GM12878 (cell line): Measurements from ENCODE around the gene CENPP. TPM values are rescaled to one million over a fixed set of nuclear protein-coding genes. Genes with fewer than 3 reads are reported as not detected.
A peak's percentile ranks its signal among the peaks of the same experiment; 100 is the strongest.

Experiments used
- ATAC-seq: fragments of 200-7000 bp; cut with Tn5 transposase; 3 replicates; pipeline ENCODE4 v1.9.1; 2020; ENCODE audit warnings: mild to moderate bottlenecking, moderate library complexity
- BruUV-seq: library from RNA; stranded (reverse); fragments of 400-500 nt; replicated peaks from 2 replicates; lab custom pipeline; 2021; lab: Mats Ljungman, UMichigan
- CTCF ChIA-PET: fragments of 300-600 bp; sonication (Branson Sonifier 250); formaldehyde crosslinking; extraction: SDS; loops from one replicate; lab custom pipeline; 2021; ENCODE audit warnings: inconsistent platforms; lab: Yijun Ruan, JAX
- POLR2A ChIA-PET: fragments of 350-600 bp; formaldehyde crosslinking; extraction: SDS; loops from one replicate; lab custom pipeline; 2021; ENCODE audit warnings: inconsistent platforms; lab: Charles Lee
- RAD21 ChIA-PET: fragments of 300-600 bp; sonication (Branson Sonifier 250); formaldehyde crosslinking; loops from one replicate; lab custom pipeline; 2023; ENCODE audit warnings: antibody characterized with exemption; ENCODE audit not compliant: unreplicated experiment; lab: Charles Lee
- SMC1A ChIA-PET: fragments of 300-600 bp; sonication (Branson Sonifier 250); formaldehyde crosslinking; loops from one replicate; lab custom pipeline; 2023; ENCODE audit not compliant: unreplicated experiment, uncharacterized antibody; lab: Charles Lee
- DNase-seq: peaks from one replicate; pipeline ENCODE4 v3.0.0-alpha.2; 2011; ENCODE audit warnings: low read depth, low spot score
- FAIRE-seq: peaks from 3 replicates; lab custom pipeline; 2011; peaks lifted over from hg19 to GRCh38; lab: Jason Lieb, UNC
- H2AFZ ChIP-seq: 2 replicates; pipeline ENCODE4 v1.6.0; 2011; ENCODE audit warnings: low read depth, low read length, control low read depth; ENCODE audit not compliant: control insufficient read depth
- H3K27ac ChIP-seq: 2 replicates; pipeline ENCODE4 v1.5.1; 2011; ENCODE audit warnings: control low read depth; ENCODE audit not compliant: control insufficient read depth, insufficient read depth
- H3K27me3 ChIP-seq, 2 experiments: replicated peaks in 1 of 2; 2 replicates each; pipeline versions ENCODE4 v1.6.0 to v1.6.1; 2011; ENCODE audit warnings: low read length in 1 of 2; ENCODE audit not compliant: control insufficient read depth in 2 of 2, insufficient read depth in 2 of 2
- H3K36me3 ChIP-seq, 2 experiments: 2 replicates each; pipeline ENCODE4 v1.5.1; 2011; ENCODE audit warnings: low read length in 1 of 2; ENCODE audit not compliant: control insufficient read depth in 2 of 2, insufficient read depth in 2 of 2
- H3K4me1 ChIP-seq: 2 replicates; pipeline ENCODE4 v1.6.1; 2011; ENCODE audit warnings: mild to moderate bottlenecking, low read length, moderate library complexity, mixed read lengths; ENCODE audit not compliant: control insufficient read depth, insufficient read depth
- H3K4me2 ChIP-seq: 2 replicates; pipeline ENCODE4 v1.6.0; 2011; ENCODE audit warnings: control low read depth; ENCODE audit not compliant: control insufficient read depth, insufficient read depth
- H3K4me3 ChIP-seq: fragments of 200-600 bp; sonication (generic); 2 replicates; pipeline ENCODE4 v1.5.1; 2016
- H3K79me2 ChIP-seq: 2 replicates; pipeline ENCODE4 v1.6.0; 2011; ENCODE audit warnings: low read length; ENCODE audit not compliant: control insufficient read depth, insufficient read depth
- H3K9ac ChIP-seq: 2 replicates; pipeline ENCODE4 v1.8.0; 2011; ENCODE audit warnings: low read length, control low read depth, mixed read lengths; ENCODE audit not compliant: control insufficient read depth, insufficient read depth
- H3K9me3 ChIP-seq: replicated peaks from 3 replicates; pipeline ENCODE4 v1.5.1; 2011; ENCODE audit warnings: mild to moderate bottlenecking, low read length; ENCODE audit not compliant: control insufficient read depth, insufficient read depth
- H4K20me1 ChIP-seq: 2 replicates; pipeline ENCODE4 v1.6.0; 2011; ENCODE audit not compliant: control insufficient read depth, insufficient read depth
- JUND ChIP-seq: IDR thresholded peaks from 2 replicates; pipeline ENCODE4 v1.6.1; 2012; ENCODE audit warnings: low read depth, mild to moderate bottlenecking, low read length, improper control_type of control experiment, moderate library complexity
- KAT2A ChIP-seq: conservative IDR thresholded peaks from 2 replicates; pipeline ENCODE4 v1.6.1; 2011; ENCODE audit warnings: low read depth, low read length; ENCODE audit not compliant: control insufficient read depth
- RAD21 ChIP-seq: IDR thresholded peaks from 2 replicates; pipeline ENCODE4 v1.6.1; 2011; ENCODE audit warnings: mild to moderate bottlenecking, low read depth, low read length, moderate library complexity; ENCODE audit not compliant: insufficient read depth
- SUPT20H ChIP-seq: IDR thresholded peaks from 2 replicates; pipeline ENCODE4 v1.6.1; 2011; ENCODE audit warnings: low read depth, mild to moderate bottlenecking, low read length, moderate library complexity, borderline replicate concordance; ENCODE audit not compliant: control insufficient read depth
- WGBS: methylation state at CpG from one replicate; pipeline ENCODE4 v1.1.6; 2016; ENCODE audit warnings: low lambda C conversion rate; ENCODE audit not compliant: insufficient replicate concordance, insufficient coverage; ENCODE audit errors: missing lambda C conversion rate; 5-methylcytosine and 5-hydroxymethylcytosine counted together
- in situ Hi-C: fragments of 300-500 bp; cut with MboI; formaldehyde crosslinking; loops from 9 replicates; pipeline ENCODE4 v1.14.3; 2018; ENCODE audit warnings: mixed read lengths
- intact Hi-C: fragments of 100-400 bp; cut with micrococcal nuclease; formaldehyde crosslinking; loops from one replicate; pipeline ENCODE4 v1.14.2; 2022; ENCODE audit not compliant: unreplicated experiment
- polyA plus RNA-seq, 11 experiments: library from polyadenylated mRNA; depleted of rRNA in 4 of 11; unstranded in 6 of 11; stranded (reverse) in 5 of 11; fragments of >200 nt; fragmentation: Nextera tagmentation in 4 of 11; fragmentation: Illumina TruSeq in 1 of 11; extraction: Ambion mirVana in 4 of 11; extraction: Trizol in 1 of 11; gene quantifications; 1 replicate in 1 of 11; 2 replicates in 10 of 11; pipeline versions ENCODE4 v1.2.1 to v1.2.3, GENCODE V29; 2011 to 2016; ENCODE audit warnings: inconsistent platforms in 2 of 11, missing spikeins in 2 of 11, low read depth in 1 of 11
- total RNA-seq, 4 experiments: library from RNA; depleted of rRNA in 3 of 4; stranded (reverse); fragments of >200 nt in 3 of 4; fragmentation: Illumina TruSeq in 1 of 4; extraction: Trizol in 1 of 4; gene quantifications; 2 replicates each; pipeline versions ENCODE4 v1.2.1 to v1.2.3, GENCODE V29; 2013 to 2021
- TF ChIP-seq, protein P1 (sequence below): IDR thresholded peaks from 2 replicates; pipeline ENCODE4 v1.6.1; 2012; ENCODE audit warnings: low read length, inconsistent platforms
- TF ChIP-seq, protein P2 (sequence below): IDR thresholded peaks from 2 replicates; pipeline ENCODE4 v1.6.1; 2011; ENCODE audit warnings: low read depth, low read length, improper control_type of control experiment, borderline replicate concordance
- TF ChIP-seq, protein P3 (sequence below): fragments of 450-650 bp; IDR thresholded peaks from 2 replicates; pipeline ENCODE4 v1.6.1; 2017; ENCODE audit warnings: antibody characterized with exemption, mild to moderate bottlenecking, moderate library complexity

The CENPP gene
- total and polyA plus RNA-seq, 10 of the 15 experiments (the other 5 are each of a cell fraction or from before 2014, with no cell fraction given) = 9.4 to 31.4 (median 19.8) TPM

DNA sequence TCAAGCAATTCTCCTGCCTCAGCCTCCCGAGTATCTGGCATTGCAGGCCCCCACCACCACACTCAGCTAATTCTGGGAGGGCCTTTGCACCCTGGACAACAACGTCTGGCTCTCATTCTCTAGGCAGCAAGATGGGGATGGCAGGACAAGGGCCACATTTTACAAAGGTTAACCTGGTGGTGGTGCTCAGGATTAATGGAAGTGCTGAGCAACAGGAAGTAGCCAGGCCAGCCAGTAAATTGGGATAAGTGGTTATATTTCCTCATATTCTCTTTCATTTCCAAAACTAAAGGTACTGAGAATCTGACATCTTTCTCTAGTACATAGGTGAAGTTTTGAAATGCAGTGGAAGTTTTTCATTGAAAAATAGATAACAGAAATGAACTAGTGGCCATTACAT is 181.3 kb downstream of the CENPP start:
- in situ Hi-C loops = no loop called here
- ChIA-PET SMC1A (no interaction called here), CTCF (no interaction called here), RAD21 (no interaction called here), POLR2A (no interaction called here)
- WGBS = 71% methylated on average over 2 of the region's 2 CpGs
- H4K20me1 ChIP-seq = no peaks in the 10 kb centered on the region
- no peaks in the 10 kb centered on the region for H3K9me3 ChIP-seq
- H3K27ac ChIP-seq = no peak overlapping the region
- no peaks in the 10 kb centered on the region for H3K79me2 ChIP-seq
- no peak overlapping the region for H3K9ac ChIP-seq
- H3K4me1 ChIP-seq = peaks cover 3% of the 10 kb centered on the region; the same call in 1 of the 2 replicates
- ATAC-seq = no peak
- H3K4me3 ChIP-seq = no peak overlapping the region
- H3K27me3 ChIP-seq = no peaks in the 10 kb centered on the region
- no peak overlapping the region for H3K4me2 ChIP-seq
- no TSS peak for BruUV-seq
- no peak overlapping the region for H2AFZ ChIP-seq
- intact Hi-C loops = loop anchor here (10.0 kb wide), 1 partner anchor 128 kb away; no protein-coding TSS in a partner anchor
- no peak for FAIRE-seq
- no peak for DNase-seq
- no peak for TF ChIP-seq KAT2A
- 0 out of 2 replicates have a peak, but pooled peaks have one; percentile 6 for TF ChIP-seq RAD21
- TF ChIP-seq, protein P1, sequence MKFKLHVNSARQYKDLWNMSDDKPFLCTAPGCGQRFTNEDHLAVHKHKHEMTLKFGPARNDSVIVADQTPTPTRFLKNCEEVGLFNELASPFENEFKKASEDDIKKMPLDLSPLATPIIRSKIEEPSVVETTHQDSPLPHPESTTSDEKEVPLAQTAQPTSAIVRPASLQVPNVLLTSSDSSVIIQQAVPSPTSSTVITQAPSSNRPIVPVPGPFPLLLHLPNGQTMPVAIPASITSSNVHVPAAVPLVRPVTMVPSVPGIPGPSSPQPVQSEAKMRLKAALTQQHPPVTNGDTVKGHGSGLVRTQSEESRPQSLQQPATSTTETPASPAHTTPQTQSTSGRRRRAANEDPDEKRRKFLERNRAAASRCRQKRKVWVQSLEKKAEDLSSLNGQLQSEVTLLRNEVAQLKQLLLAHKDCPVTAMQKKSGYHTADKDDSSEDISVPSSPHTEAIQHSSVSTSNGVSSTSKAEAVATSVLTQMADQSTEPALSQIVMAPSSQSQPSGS = no peak
- no peak for TF ChIP-seq JUND
- TF ChIP-seq, protein P2, sequence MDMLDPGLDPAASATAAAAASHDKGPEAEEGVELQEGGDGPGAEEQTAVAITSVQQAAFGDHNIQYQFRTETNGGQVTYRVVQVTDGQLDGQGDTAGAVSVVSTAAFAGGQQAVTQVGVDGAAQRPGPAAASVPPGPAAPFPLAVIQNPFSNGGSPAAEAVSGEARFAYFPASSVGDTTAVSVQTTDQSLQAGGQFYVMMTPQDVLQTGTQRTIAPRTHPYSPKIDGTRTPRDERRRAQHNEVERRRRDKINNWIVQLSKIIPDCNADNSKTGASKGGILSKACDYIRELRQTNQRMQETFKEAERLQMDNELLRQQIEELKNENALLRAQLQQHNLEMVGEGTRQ = no peak
- TF ChIP-seq SUPT20H = no peak
- TF ChIP-seq, protein P3, sequence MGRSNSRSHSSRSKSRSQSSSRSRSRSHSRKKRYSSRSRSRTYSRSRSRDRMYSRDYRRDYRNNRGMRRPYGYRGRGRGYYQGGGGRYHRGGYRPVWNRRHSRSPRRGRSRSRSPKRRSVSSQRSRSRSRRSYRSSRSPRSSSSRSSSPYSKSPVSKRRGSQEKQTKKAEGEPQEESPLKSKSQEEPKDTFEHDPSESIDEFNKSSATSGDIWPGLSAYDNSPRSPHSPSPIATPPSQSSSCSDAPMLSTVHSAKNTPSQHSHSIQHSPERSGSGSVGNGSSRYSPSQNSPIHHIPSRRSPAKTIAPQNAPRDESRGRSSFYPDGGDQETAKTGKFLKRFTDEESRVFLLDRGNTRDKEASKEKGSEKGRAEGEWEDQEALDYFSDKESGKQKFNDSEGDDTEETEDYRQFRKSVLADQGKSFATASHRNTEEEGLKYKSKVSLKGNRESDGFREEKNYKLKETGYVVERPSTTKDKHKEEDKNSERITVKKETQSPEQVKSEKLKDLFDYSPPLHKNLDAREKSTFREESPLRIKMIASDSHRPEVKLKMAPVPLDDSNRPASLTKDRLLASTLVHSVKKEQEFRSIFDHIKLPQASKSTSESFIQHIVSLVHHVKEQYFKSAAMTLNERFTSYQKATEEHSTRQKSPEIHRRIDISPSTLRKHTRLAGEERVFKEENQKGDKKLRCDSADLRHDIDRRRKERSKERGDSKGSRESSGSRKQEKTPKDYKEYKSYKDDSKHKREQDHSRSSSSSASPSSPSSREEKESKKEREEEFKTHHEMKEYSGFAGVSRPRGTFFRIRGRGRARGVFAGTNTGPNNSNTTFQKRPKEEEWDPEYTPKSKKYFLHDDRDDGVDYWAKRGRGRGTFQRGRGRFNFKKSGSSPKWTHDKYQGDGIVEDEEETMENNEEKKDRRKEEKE = no peak
- H3K36me3 ChIP-seq = no peaks in the 10 kb centered on the region
